Cardiac muscle cell (in vitro differentiated cells and primary cell): Measurements from ENCODE around the gene ASS1. TPM values are rescaled to one million over a fixed set of nuclear protein-coding genes. Genes with fewer than 3 reads are reported as not detected.
A peak's percentile ranks its signal among the peaks of the same experiment; 100 is the strongest.

Source experiments
- DNase-seq, 2 donors: peaks; one replicate each; pipeline versions ENCODE4 v3.0.0 to v3.0.0-alpha.2; 2010 to 2017; ENCODE audit warnings: low read depth in 1 of 2, low spot score in 1 of 2
- H3K27ac ChIP-seq: fragments of 200-600 bp; sonication (generic); 2 replicates; pipeline ENCODE4 v1.5.1; 2016
- H3K27me3 ChIP-seq: fragments of 200-600 bp; sonication (generic); 2 replicates; pipeline ENCODE4 v1.6.0; 2016; ENCODE audit warnings: control low read depth
- H3K36me3 ChIP-seq: fragments of 200-600 bp; sonication (generic); 2 replicates; pipeline ENCODE4 v1.5.1; 2016; ENCODE audit warnings: control low read depth
- H3K4me1 ChIP-seq: fragments of 200-600 bp; sonication (generic); 2 replicates; pipeline ENCODE4 v1.8.1; 2017; ENCODE audit warnings: low read depth, mild to moderate bottlenecking, mixed run types
- H3K4me3 ChIP-seq: fragments of 200-600 bp; sonication (generic); 2 replicates; pipeline ENCODE4 v1.5.1; 2016; ENCODE audit warnings: mild to moderate bottlenecking
- H3K9me3 ChIP-seq: fragments of 200-600 bp; sonication (generic); 2 replicates; pipeline ENCODE4 v1.5.1; 2017; ENCODE audit warnings: low read depth, mild to moderate bottlenecking, control low read depth
- CTCF ChIP-seq: IDR thresholded peaks from 2 replicates; pipeline ENCODE4 v1.5.1; 2012; ENCODE audit warnings: low read depth, mild to moderate bottlenecking, low read length
- polyA plus RNA-seq: library from polyadenylated mRNA; unstranded; fragments of >200 nt; fragmentation: Nextera tagmentation; extraction: Ambion mirVana; gene quantifications from 2 replicates; pipeline ENCODE4 v1.2.1, GENCODE V29; 2016
- total RNA-seq: library from RNA; depleted of rRNA; stranded (reverse); fragments of >200 nt; gene quantifications from 2 replicates; pipeline ENCODE4 v1.2.3, GENCODE V29; 2016

ASS1 gene
- total and polyA plus RNA-seq, 2 experiments from 2014 or later, result 59.3 to 83.8 TPM

- no peak overlapping the region for H3K4me3 ChIP-seq
- no peaks in the 10 kb centered on the region for H3K36me3 ChIP-seq
- no peak for TF ChIP-seq CTCF
- H3K27ac ChIP-seq, result no peak overlapping the region
- no peak for DNase-seq
- H3K4me1 ChIP-seq, result peaks cover 8% of the 10 kb centered on the region
- no peaks in the 10 kb centered on the region for H3K9me3 ChIP-seq
- no peaks in the 10 kb centered on the region for H3K27me3 ChIP-seq
These were observed 34.2 kb downstream of the ASS1 start for GRCh38 chr9:130478736-130479575.

GRCh38 chr9:130479587-130479986 lies 34.8 kb downstream of the ASS1 start:
- no peaks in the 10 kb centered on the region for H3K27me3 ChIP-seq
- DNase-seq, result no peak
- H3K9me3 ChIP-seq, result no peaks in the 10 kb centered on the region
- peaks cover 8% of the 10 kb centered on the region for H3K4me1 ChIP-seq
- H3K27ac ChIP-seq, result no peak overlapping the region
- TF ChIP-seq CTCF, result no peak
- no peaks in the 10 kb centered on the region for H3K36me3 ChIP-seq
- no peak overlapping the region for H3K4me3 ChIP-seq

GRCh38 chr9:130480673-130481072 lies 35.9 kb downstream of the ASS1 start:
- Histone ChIP-seq H3K4me1 (peaks cover 8% of the 10 kb centered on the region), H3K36me3 (no peaks in the 10 kb centered on the region), H3K9me3 (no peaks in the 10 kb centered on the region), H3K4me3 (no peak overlapping the region), H3K27me3 (no peaks in the 10 kb centered on the region), H3K27ac (no peak overlapping the region)
- DNase-seq, result peak in 1 of 2 donors; percentile 52
- TF ChIP-seq CTCF, result peak; percentile 16

- Histone ChIP-seq H3K4me3 (no peak overlapping the region), H3K9me3 (no peaks in the 10 kb centered on the region), H3K4me1 (peaks cover 8% of the 10 kb centered on the region), H3K36me3 (no peaks in the 10 kb centered on the region), H3K27me3 (no peaks in the 10 kb centered on the region), H3K27ac (no peak overlapping the region)
- TF ChIP-seq CTCF, result no peak
- peak; percentile 6 to 13 for DNase-seq
These were observed 37.7 kb downstream of the ASS1 start for GRCh38 chr9:130482463-130482862.

GRCh38 chr9:130483371-130483971 lies 38.7 kb downstream of the ASS1 start:
- no peaks in the 10 kb centered on the region for H3K36me3 ChIP-seq
- H3K27ac ChIP-seq, result no peak overlapping the region
- H3K4me3 ChIP-seq, result no peak overlapping the region
- peaks cover 8% of the 10 kb centered on the region for H3K4me1 ChIP-seq
- H3K9me3 ChIP-seq, result no peaks in the 10 kb centered on the region
- no peak for TF ChIP-seq CTCF
- DNase-seq, result no peak
- H3K27me3 ChIP-seq, result no peaks in the 10 kb centered on the region
